HG02759 (cell line): ENCODE measurements around the gene MAML3.

Source experiments
- ATAC-seq: cut with Tn5 transposase; IDR thresholded peaks from one replicate; pipeline ENCODE4 v1.9.1; 2021; ENCODE audit warnings: mild to moderate bottlenecking, moderate library complexity; ENCODE audit not compliant: unreplicated experiment

The MAML3 gene

DNA sequence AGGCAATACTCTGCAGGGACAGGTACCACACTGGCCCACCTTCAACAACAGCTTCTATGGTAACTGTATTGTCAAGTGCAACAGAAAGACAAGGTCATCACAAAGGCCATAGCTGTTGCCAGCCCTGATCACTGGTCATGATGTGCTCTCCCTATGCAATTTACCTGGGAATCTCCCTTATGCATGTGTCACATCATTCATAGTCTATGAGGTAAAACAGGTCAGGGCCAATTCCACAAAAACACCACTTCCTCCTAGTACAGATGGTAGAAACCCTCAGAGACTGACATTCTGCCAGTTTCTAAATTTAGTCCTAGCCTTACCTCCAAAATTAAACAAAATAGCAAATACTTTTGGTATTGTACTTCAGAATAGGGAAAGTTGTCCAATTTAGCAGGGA lies 355.5 kb downstream of the MAML3 start:
- ATAC-seq, result no peak

DNA sequence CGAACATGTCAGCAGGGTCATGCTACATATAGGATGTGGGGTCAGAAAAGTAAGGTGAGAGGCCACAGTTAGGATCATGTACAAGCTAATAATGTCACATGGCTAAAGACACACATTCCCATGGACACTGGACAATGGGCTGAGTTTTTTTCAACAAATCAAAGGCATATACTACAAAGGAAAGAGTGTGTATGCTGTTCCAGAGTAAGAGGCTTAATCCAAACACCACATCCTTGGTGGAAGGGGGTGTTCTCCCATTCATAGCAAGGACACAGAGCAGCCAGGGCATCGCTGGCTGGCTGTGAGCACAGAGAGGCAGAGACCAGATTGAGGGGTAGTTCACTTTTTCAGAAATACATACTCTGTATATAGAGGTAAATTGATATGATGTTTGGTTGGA lies 356.7 kb downstream of the MAML3 start:
- ATAC-seq, result no peak

DNA sequence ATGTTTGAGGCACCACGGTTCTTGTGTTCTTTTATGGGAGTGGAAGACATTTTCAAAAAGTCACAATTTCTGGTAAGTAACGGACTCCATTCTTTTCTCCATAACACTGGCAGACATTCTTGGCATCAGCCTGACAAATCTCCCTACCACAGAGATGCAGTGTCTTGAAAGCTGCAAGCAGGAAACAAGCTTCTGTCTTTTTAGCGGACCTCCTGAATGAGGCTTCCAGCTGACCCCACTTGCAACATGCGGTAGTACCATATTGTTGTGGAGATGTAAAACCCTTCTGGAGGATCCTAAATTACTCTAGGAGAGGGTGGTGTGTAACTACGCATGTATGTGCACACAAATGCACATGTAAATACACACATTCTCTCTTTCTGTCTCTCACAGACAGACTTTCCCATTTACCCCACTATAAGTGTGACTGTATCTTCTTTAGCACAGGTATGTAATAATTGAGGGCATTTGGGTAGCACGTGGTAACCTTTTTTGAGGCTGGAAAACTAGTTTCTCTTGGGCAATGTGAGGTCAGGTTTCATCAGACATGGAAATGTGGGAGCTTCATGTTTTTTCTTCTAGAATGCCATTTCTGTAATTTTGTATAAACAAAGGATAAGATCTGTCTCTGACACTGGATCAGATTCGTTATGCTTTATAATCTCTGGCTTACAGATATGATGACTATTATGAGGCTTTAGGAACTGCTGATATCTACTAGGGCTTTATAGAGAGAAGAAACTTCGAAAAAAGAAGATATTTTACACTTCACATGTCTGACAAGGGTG lies 358.3 kb downstream of the MAML3 start:
- ATAC-seq, result no peak

DNA sequence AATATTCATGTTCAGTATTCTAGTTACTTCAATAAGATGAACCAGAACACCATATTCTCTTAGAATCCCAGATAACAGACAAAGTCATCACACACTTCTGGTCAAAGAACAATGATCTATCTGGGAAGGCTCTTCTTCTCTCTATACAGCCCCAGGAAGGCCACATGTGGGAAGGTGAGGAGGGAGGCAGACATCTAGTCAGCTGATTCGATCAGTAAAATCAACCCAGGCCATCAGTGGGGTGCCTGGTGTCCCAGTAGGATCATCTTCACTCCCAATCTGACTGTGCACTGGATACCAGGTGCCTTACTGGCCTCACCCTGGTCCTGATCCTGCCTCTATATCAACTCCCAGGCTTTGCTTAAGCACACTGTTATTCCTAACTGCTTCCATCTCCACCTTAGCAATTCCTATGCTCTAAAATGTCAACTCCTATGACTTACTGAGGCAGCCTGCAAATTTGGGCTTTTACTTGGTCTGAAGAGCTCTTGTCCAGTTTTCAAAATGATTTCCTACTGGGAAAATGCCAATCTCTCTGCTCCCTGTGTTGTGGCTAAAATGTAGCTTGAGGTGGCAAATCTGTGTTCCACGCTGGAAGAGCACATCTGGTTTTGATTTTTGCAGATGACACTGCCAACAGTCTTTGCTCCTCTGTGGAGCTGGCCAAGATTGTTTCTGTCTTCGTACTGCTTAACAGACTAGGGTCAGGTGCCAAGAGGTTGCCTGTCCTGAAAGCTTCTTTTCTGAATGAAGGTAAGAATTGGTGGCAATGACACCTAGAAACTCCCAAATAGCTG lies 359.6 kb downstream of the MAML3 start:
- no peak for ATAC-seq

DNA sequence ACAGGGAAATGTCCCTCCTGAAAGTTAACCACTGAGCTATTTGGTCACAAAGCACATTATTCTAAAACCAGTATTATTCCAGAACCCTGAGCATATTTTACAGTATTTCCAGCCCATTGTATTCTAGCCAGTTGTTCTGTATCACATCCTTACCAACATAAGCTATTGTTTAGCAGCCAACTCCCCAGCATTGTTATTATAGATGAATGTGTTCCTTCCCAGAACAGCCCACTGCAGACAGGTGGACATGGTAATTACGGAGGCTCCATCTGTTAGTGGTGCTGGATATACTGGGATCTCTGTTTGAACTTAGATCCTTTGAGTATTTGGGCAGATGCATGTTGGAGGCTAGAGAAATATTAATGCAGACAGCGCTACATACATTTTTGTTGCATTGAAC lies 362.3 kb downstream of the MAML3 start:
- ATAC-seq, result no peak

DNA sequence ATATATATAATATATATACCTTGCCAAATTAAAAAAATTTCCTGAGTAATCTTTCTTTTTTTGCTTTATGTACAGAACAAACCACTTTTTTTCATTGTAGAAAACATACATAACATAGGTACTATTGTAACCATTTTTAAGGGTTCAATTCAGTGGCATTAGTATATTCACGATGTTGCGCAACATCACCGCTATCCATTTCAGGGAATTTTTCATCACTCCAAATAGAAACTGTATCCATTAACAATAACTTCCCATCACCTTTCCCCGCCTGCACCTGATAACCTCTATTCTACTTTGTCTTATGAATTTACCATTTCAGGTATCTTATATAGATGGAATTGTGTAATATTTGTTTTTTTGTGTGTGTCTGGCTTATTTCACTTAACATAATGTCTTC lies 363.7 kb downstream of the MAML3 start:
- no peak for ATAC-seq

DNA sequence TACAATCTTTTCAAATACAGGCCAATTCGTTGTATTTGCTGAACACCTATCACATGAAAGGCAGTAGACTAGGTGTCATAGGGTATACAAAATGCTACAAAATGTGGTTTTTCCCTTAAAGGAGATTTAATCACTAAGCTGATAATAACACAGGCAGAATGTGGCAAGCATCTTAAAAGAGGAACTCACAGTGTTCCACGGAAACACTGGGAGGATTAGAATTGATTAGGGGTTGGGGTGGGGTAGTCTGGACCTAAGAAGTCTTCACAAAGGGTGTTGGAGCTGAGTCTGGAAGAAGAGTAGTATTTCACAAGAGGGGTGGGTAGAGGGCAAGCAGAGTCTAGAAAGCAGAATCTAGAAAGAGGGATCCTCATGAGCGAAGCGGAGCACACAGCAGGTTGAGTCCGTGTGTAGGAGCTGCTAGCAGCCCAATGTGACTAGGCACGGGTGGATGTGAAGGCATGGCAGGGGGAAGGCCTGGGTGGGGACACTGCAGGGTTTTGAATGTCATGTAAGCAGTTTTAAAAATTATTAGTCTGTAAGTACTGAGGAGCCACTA lies 364.8 kb downstream of the MAML3 start:
- no peak for ATAC-seq

DNA sequence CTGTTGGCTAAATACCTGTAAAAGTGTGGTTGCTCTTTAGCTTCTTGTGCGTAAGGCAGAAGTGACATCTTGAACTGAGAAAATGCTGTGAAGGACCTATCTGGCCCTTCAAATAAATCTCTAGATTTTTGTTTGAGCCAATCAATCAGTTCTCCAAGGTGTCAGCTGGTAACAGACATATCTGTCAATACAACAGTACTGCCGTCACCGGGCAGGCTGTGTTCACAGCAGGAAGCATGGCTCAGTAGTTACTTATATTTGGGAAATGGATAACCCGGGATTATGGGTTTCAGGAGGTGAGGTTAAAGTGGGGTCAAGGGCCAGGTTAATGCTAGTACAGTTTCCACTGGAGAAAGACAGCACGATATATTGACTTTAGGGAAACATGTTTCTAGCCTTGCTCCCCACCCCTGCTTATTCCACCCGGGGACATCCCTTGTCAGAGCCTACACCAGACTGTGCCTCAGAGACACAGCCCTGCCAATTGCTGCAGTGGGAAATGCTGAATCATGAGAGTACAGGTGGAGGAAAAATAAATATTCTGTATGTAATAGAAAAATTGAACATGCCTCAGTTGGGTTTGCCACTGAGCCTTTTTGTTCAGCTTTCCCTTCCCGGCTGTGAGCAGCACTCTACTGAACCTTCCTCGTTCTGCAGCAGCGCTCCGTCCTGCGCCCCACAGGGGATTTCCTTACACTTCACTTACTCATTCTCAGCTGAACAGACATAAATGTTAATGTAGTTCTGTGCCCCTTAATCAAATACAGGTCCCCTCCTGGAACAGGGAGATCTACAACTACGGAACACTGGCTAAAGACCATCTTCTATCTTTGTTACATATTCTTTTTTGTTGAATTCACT lies 367.3 kb downstream of the MAML3 start:
- no peak for ATAC-seq

DNA sequence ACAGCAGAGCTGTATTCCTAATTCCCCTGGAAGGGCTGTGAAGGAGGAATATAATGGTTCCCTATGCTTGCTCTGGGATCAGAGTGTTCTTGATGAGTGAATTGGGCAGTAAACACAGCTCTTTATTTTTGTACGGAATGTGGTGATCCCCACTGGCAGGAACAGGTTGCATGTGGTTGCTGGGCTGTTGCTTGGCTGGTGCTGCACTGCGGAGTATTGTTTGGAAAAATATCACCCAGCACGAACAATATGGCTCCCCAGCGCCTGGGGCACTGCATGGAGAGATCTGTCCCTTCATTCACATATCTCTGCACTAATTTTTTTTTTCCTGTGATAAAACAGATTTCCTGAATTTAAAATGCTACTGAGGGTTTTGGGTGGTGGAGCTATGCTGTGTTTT lies 368.6 kb downstream of the MAML3 start:
- no peak for ATAC-seq

DNA sequence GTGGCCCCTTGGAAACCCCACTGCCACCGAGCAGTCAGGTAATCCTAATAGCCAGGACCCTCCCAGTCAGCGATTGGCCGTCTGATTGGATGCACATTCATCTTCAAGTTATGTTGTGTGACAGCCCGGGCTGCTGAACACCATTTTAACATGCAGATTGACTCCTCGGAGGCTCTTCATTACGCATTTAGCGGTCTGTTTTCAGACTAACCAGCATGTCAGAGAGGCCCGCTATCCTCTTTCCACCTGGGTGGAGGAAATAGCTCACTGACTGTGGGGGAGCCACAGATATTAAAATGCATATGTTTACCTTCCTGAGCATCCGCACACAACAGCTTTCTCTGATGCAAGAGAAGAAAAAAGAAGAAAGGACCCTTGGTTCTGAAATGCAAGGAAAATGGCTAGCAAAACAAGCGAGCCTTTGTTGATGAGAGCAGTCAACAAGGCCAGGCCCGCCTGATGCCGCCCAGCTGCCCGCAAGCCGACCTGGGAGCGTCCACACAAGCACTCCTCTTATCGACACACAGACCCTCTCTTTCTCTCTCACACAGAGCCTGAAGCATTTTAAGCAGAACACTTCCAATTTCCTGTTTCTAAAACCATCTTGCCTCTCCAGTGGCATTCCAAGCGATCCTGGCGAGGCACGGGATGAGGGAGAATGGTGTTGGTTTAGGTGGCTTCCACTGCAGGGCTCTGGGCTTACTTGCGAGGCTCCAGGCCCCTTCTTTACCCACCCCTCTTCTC lies 370.1 kb downstream of the MAML3 start:
- ATAC-seq, result no peak

DNA sequence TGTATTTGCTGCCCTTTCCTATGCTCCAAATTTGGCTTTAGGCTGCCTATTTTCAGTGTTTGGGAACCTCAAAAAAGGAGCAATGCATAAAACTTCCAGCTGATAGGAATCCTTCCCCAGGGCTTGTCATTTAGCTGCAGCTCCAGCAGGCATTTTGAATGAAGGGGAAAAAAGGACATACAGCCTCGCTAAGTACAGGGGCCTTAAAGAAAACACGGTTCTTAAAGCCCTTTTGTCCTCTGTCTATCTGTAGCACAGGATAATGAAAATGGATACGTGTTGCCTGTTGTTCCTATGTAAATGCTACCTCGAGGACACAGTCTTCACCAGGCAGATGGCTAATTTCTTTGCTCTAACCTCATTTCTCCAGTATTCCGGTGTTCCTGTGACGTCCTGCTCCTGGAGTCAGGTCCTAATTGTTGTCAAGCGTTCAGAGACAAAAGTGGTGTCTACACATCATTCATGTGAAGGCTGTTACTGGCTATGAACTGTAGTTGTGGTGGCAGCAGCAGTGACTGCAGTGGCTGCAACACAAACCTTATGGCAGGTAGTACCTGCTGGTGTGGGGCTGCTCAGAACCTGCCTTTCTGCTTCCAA lies 371.0 kb downstream of the MAML3 start:
- no peak for ATAC-seq

DNA sequence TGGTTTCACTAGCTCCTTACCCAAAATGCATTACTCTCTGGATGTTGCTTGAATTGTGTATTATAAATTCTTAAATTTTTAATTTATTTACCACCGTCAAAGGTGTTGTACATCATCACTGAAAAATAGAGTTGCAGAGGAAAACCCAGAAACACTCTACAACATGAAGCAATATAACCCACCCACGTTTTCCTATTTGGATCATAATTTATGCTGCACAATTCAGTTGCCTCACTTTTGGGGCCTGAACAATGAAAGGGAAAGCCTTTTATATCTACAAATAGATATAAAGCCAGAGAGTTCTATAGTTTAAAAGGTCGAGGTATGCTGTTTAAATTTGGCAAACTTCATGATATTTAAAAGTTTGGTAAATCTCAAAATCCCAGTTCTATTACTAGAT lies 372.9 kb downstream of the MAML3 start:
- no peak for ATAC-seq

DNA sequence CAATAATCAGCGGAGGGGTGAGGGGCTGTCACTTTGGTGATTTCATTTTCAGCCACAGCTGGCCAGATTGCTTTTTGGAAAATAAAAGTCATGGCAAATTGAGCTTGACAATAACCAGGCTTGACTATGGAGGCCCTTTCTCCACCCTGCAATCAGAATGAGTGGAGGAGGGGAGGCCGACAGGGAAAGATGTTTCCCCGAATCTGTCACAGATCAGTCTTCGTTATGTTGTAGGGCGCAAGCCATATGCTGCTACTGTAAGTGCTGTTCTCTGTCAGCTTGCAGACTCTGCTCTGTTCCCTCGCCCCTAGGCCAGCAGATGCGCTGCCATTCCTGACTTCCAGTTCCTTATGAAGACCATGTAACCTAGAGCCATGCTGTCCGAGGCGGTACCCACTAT lies 374.3 kb downstream of the MAML3 start:
- ATAC-seq, result no peak

DNA sequence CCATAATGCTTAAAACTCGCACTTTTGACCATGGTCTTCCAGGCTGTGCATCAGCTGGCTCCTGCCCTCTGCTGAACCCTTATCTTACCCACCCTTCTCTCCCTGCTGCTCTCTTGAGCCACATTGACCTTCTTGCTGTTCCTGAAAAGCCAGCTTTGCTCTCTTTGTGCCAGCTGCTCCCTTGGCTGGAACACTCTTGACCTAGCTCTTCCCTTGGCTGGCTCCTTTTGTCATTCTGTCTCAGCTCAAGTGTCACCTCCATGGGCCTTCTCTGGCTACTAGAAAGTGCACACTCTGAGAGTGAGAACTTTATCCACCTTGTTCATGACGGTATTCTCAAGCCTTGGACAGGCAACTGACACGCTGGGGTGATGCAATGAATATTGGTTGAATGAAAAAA lies 376.2 kb downstream of the MAML3 start:
- ATAC-seq, result no peak

DNA sequence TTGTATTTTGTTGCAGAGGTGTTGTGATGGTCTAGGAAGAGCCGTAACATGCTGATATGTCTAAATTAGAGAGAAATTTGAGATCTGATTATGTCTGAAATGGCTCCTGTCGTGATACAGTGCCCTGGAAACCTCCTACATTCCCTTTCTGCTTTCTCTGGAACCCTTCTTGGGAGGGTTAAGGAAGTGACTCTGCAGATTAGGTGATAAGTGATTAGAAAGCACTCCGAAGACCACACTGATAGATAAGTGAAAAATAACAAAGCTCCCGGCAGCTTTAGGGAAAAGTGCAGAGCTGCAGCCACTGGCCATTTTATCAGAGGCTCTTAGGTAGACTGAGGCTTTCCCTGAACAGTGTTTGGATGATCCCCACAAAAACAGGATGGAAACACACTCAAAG lies 377.7 kb downstream of the MAML3 start:
- ATAC-seq, result no peak

DNA sequence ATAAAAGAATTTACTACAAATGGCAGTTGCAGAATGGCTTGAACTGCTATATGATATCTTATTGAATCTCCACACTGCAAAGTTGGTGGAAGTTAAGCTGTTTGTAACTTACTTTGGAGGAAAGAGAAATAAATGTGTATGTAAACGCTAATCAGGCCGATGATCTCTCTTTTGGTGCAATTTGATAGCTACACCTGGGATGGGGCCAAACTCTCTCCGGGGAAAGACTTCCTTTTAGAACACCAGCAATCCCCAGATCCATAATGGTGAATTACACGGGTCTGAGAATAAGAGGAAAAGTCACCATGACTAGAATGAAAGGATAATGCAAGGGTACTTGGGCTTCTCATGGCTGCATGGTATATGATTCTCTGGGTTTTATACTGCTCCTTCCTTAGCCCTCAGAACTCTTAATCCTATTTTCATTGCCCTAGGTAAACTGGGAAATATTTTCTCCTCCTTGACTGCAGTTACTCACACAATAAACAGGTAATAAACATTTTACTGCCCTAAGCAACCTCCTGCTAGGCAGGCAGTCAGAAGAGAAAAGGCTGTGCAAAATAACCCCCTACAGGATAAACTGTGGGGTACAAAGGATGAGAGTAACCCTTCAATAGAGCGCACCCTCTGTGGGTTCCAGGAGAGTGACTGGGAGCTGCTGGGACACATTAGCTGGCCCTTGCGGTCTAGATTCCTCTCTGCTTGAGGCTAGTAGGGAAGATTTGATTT lies 379.1 kb downstream of the MAML3 start:
- no peak for ATAC-seq

DNA sequence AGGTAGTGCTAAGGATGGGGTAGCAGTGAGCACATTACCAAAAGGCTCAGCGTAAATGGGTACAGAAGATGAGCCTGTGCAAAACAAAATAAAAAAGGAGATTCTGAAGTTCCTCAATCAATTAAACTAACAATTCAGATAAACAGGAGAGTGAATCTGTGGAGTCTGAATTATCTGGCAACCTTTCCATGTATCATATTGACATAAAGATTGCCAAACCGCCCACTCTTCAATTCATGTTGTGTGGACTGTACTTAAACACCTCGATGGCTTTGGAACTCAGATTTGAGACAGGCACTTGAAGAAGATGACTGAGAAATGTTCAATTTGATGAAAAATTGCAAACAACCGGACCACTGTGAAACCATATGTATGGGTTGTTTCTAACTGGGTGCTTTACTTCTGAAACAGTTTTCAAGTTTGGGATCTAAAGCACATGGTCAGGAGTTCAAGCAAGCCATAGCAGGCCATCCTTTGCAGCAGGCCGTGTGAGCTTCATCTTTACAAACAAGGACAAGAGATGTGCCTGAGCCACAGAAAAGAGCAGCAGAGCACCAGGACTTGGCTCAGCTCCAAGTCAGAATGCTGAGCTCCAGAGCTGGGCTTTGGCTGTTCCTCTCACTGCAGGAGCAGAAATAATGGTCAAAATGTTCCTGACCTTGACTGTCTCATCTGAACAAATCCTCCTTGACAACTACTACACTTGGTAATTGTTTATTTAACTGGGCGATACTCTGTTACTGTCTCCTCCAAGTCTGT lies 380.2 kb downstream of the MAML3 start:
- ATAC-seq, result no peak

DNA sequence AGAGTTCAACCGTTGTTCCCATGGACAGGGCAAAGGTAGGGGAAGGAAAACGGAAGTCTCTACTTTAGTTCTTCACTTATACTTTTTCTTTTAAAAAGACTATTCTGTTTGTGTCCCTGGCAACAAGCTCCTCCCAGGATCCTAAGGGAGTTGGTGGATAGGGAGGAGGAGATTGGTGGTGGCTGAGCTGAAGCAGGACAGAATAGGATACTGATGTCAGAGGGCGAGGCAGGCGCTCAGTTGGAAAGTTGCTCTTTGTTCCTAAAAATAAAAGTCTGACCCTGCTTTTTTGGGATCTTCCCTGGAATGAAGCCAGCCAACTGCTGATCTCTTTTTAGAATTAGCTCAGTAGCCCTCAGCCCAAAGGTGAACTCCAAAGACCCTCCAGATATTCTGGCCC lies 383.6 kb downstream of the MAML3 start:
- ATAC-seq, result no peak

DNA sequence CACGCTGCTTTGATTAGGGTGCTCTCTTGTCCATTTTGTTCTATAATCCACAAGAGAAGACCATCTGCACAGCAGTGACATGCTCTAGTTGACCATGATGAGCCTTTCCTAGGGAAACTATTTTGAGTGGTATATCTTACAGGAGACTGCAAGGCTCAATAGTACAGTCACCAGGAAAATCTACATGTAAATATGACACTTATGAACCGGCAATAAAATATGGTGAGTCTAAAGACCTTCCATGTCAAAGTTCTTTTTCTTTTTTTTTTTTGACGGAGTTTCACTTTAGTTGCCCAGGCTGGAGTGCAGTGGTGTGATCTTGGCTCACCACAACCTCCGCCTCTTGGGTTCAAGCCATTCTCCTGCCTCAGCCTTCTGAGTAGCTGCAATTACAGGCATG lies 384.6 kb downstream of the MAML3 start:
- ATAC-seq, result no peak
